Naive thymus-derived CD4-positive, alpha-beta T cell (primary cell): Measurements from ENCODE around the gene ZDHHC7. TPM values are rescaled to one million over a fixed set of nuclear protein-coding genes. Genes with fewer than 3 reads are reported as not detected.

Experiments
- ATAC-seq: fragments of 150-1000 bp; cut with Tn5 transposase; 2 replicates; pipeline ENCODE4 v1.10.0; 2021; ENCODE audit warnings: mild to moderate bottlenecking, moderate library complexity
- CTCF ChIA-PET: fragments of 350-600 bp; sonication (Branson Sonifier 250); formaldehyde crosslinking; loops from one replicate; lab custom pipeline; 2021; ENCODE audit warnings: antibody characterized with exemption; lab: Charles Lee
- POLR2A ChIA-PET: fragments of 350-600 bp; sonication (Branson Sonifier 250); formaldehyde crosslinking; loops from one replicate; lab custom pipeline; 2021; ENCODE audit warnings: antibody characterized with exemption, inconsistent platforms; lab: Charles Lee
- DNase-seq, 9 donors: peaks; one replicate each; pipeline versions ENCODE4 v3.0.0 to v3.0.0-alpha.2; 2020 to 2022; ENCODE audit warnings: mixed read lengths in 1 of 9
- H3K27ac ChIP-seq: one replicate; pipeline ENCODE4 v1.7.0; 2013; ENCODE audit warnings: mild to moderate bottlenecking, low read depth, low read length, moderate library complexity
- H3K27me3 ChIP-seq, 2 donors: one replicate each; pipeline ENCODE4 v1.7.0; 2013; ENCODE audit warnings: low read length in 2 of 2, mild to moderate bottlenecking in 2 of 2, moderate library complexity in 2 of 2; ENCODE audit not compliant: control insufficient read depth in 2 of 2, insufficient read depth in 2 of 2
- H3K36me3 ChIP-seq, 3 experiments: 1 replicate in 2 of 3; 2 replicates in 1 of 3; pipeline ENCODE4 v1.7.0; 2013; ENCODE audit warnings: low read length in 3 of 3, mild to moderate bottlenecking in 3 of 3, moderate library complexity in 1 of 3; ENCODE audit not compliant: insufficient read depth in 3 of 3, control insufficient read depth in 2 of 3
- H3K4me1 ChIP-seq, 2 donors: one replicate each; pipeline ENCODE4 v1.7.0; 2013; ENCODE audit warnings: low read length in 2 of 2, mild to moderate bottlenecking in 2 of 2, moderate library complexity in 1 of 2; ENCODE audit not compliant: control insufficient read depth in 2 of 2, insufficient read depth in 2 of 2
- H3K4me3 ChIP-seq: 2 replicates; pipeline ENCODE4 v1.7.0; 2013; ENCODE audit warnings: mild to moderate bottlenecking, low read length
- H3K9me3 ChIP-seq, 3 experiments: 1 replicate in 2 of 3; 2 replicates in 1 of 3; pipeline ENCODE4 v1.7.0; 2013; ENCODE audit warnings: low read length in 3 of 3; ENCODE audit not compliant: control insufficient read depth in 2 of 3
- H3K27ac Mint-ChIP-seq, 9 donors: one replicate each; pipeline ENCODE4 v1.8.0; 2020 to 2022; ENCODE audit warnings: mixed read lengths in 9 of 9, mild to moderate bottlenecking in 8 of 9, moderate library complexity in 5 of 9, inconsistent platforms in 2 of 9
- H3K27me3 Mint-ChIP-seq, 5 donors: one replicate each; pipeline ENCODE4 v1.8.0; 2021 to 2022; ENCODE audit warnings: mixed read lengths in 5 of 5, mild to moderate bottlenecking in 1 of 5
- H3K36me3 Mint-ChIP-seq, 5 donors: one replicate each; pipeline ENCODE4 v1.8.0; 2020 to 2022; ENCODE audit warnings: mixed read lengths in 5 of 5, mild to moderate bottlenecking in 3 of 5, inconsistent platforms in 1 of 5
- H3K4me1 Mint-ChIP-seq, 7 donors: one replicate each; pipeline ENCODE4 v1.8.0; 2020 to 2022; ENCODE audit warnings: mixed read lengths in 7 of 7, mild to moderate bottlenecking in 3 of 7, inconsistent platforms in 1 of 7
- H3K4me3 Mint-ChIP-seq, 10 donors: one replicate each; pipeline ENCODE4 v1.8.0; 2020 to 2022; ENCODE audit warnings: mild to moderate bottlenecking in 10 of 10, mixed read lengths in 10 of 10, moderate library complexity in 6 of 10, inconsistent platforms in 2 of 10
- H3K9me3 Mint-ChIP-seq, 11 donors: one replicate each; pipeline ENCODE4 v1.8.0; 2020 to 2022; ENCODE audit warnings: mixed read lengths in 11 of 11, mild to moderate bottlenecking in 4 of 11, inconsistent platforms in 1 of 11, moderate library complexity in 1 of 11
- intact Hi-C, 2 donors: fragments of 100-400 bp; cut with micrococcal nuclease; formaldehyde crosslinking; loops; one replicate each; pipeline ENCODE4 v1.15.1; 2023
- polyA plus RNA-seq, 2 donors: library from polyadenylated mRNA; unstranded; fragments of 300-500 nt; fragmentation: Illumina TruSeq; gene quantifications; one replicate each; pipeline ENCODE4 v1.2.3, GENCODE V29; 2021
- total RNA-seq, 6 experiments: library from RNA in 5 of 6; stranded (reverse) in 5 of 6; gene quantifications; 1 replicate in 5 of 6; 2 replicates in 1 of 6; pipeline ENCODE4 v1.2.3 and lab custom pipeline; 2021 to 2026

The ZDHHC7 gene
- total and polyA plus RNA-seq, 7 experiments from 2014 or later: 31.7 to 62.2 (median 33.4) TPM

GRCh38 chr16:85028685-85029407 lies 17.5 kb upstream of the ZDHHC7 start:
- POLR2A ChIA-PET: interaction anchor here (0.6 to 5.8 kb wide), 7 partner anchors 17 to 100 kb away, joined by 3 to 41 read pairs (median 7); partner anchors contain the start of gene ZDHHC7
- H3K36me3 Mint-ChIP-seq: peaks cover 0 to 9% (median 4%) of the 10 kb centered on the region in 5 donors

GRCh38 chr16:85027958-85028684 lies 16.8 kb upstream of the ZDHHC7 start:
- peaks cover 0 to 9% (median 0%) of the 10 kb centered on the region in 3 experiments for H3K36me3 ChIP-seq
- peak overlapping the region; percentile 72 to 95 (median 89) for H3K27ac Mint-ChIP-seq
- ATAC-seq (peak; percentile 12), DNase-seq (peak in 6 of 9 donors; percentile 7 to 37 (median 18))
- peaks cover 0 to 5% (median 0%) of the 10 kb centered on the region in 11 donors for H3K9me3 Mint-ChIP-seq
- peak overlapping the region; percentile 93 for H3K27ac ChIP-seq
- H3K4me3 Mint-ChIP-seq: peak overlapping the region; percentile 88 to 94 (median 92)
- H3K9me3 ChIP-seq: no peaks in the 10 kb centered on the region
- ChIA-PET CTCF (interaction anchor here (0.6 to 2.8 kb wide), 9 partner anchors 15 to 77 kb away, joined by 3 to 20 read pairs (median 4); partner anchors contain the start of gene ZDHHC7), POLR2A (interaction anchor here (0.6 to 5.8 kb wide), 10 partner anchors 12 to 101 kb away, joined by 3 to 41 read pairs (median 7); partner anchors contain the start of gene ZDHHC7)
- intact Hi-C loops: loop anchor here (1.0 to 10.0 kb wide), 13 partner anchors 17 to 911 kb away; partner anchors contain the start of genes ZDHHC7 (in 2 of the 2), COX4I1 (in 1 of the 2), DNAAF1 (in 1 of the 2) and EMC8 (in 1 of the 2)
- peaks cover 0 to 9% (median 4%) of the 10 kb centered on the region in 5 donors for H3K36me3 Mint-ChIP-seq
- peak overlapping the region; percentile 85 for H3K4me3 ChIP-seq
- H3K27me3 Mint-ChIP-seq: no peaks in the 10 kb centered on the region
- H3K4me1 ChIP-seq: peaks cover 22 to 23% of the 10 kb centered on the region in 2 donors
- H3K27me3 ChIP-seq: no peaks in the 10 kb centered on the region
- H3K4me1 Mint-ChIP-seq: peaks cover 25 to 40% (median 33%) of the 10 kb centered on the region in 7 donors

More at GRCh38 chr16:85028685-85029407, 17.5 kb upstream of the ZDHHC7 start:
- Histone ChIP-seq H3K4me3 (peak overlapping the region; percentile 85), H3K9me3 (no peaks in the 10 kb centered on the region), H3K27ac (peak overlapping the region; percentile 93), H3K4me1 (peaks cover 22 to 23% of the 10 kb centered on the region in 2 donors), H3K36me3 (peaks cover 0 to 9% (median 0%) of the 10 kb centered on the region in 3 experiments), H3K27me3 (no peaks in the 10 kb centered on the region)
- CTCF ChIA-PET: interaction anchor here (0.6 to 2.8 kb wide), 5 partner anchors 16 to 57 kb away, joined by 3 to 20 read pairs (median 3); no protein-coding TSS in a partner anchor
- peak overlapping the region; percentile 72 to 95 (median 89) for H3K27ac Mint-ChIP-seq
- H3K4me3 Mint-ChIP-seq: peak overlapping the region; percentile 88 to 94 (median 92)
- peaks cover 25 to 40% (median 33%) of the 10 kb centered on the region in 7 donors for H3K4me1 Mint-ChIP-seq
- peak; percentile 23 to 76 (median 49) for DNase-seq
- intact Hi-C loops: loop anchor here (1.0 to 10.0 kb wide), 11 partner anchors 18 to 912 kb away; partner anchors contain the start of genes COX4I1 (in 1 of the 2), DNAAF1 (in 1 of the 2), EMC8 (in 1 of the 2) and HSDL1 (in 1 of the 2)
- peak; percentile 68 for ATAC-seq
- peaks cover 0 to 5% (median 0%) of the 10 kb centered on the region in 11 donors for H3K9me3 Mint-ChIP-seq
- H3K27me3 Mint-ChIP-seq: no peaks in the 10 kb centered on the region

DNA sequence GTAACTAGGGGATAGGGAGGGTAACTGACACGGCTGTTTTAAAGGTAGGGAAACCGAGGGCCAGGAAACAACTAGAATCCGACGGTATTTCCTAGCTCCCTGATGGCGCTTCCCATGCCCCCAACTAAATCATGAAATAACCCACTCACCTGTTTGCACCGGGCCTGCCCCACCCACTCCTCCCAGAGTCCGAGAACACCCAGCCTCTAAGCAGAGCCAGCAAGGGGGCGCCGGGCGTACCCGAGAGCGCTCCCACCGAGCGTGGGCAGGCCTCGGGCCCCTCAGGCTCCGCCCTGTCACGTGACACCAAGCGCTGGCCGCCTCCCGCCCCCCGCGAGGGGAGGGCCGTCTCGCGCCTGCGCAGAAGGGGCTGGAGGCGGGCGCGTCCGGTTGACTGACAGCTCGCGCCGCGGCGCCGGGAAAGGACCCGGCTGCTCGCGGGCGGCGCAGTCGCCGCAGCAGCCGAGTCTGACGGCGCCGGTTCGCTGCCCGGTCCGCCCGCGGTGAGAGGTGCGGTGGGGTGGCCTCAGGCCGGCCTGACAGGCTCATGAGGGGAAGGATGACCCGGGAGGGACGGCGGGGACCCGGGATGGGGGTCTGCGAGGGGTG lies 16.1 kb upstream of the ZDHHC7 start, which contains the start of gene KIAA0513:
KIAA0513 (plus strand) TSS at position 447 of the 609 bp plus-strand sequence. CDS start 39,277 bp downstream, outside the sequence.
- Histone ChIP-seq H3K27me3 (no peaks in the 10 kb centered on the region), H3K4me1 (peaks cover 22 to 23% of the 10 kb centered on the region in 2 donors), H3K36me3 (peaks cover 0 to 9% (median 0%) of the 10 kb centered on the region in 3 experiments), H3K27ac (peak within 1 kb of the TSS; percentile 93), H3K4me3 (peak within 1 kb of the TSS; percentile 85), H3K9me3 (no peaks in the 10 kb centered on the region)
- Mint-ChIP-seq H3K4me1 (peaks cover 25 to 40% (median 33%) of the 10 kb centered on the region in 7 donors), H3K27me3 (no peaks in the 10 kb centered on the region), H3K36me3 (peaks cover 0 to 7% (median 4%) of the 10 kb centered on the region in 5 donors), H3K9me3 (peaks cover 0 to 5% (median 0%) of the 10 kb centered on the region in 11 donors), H3K4me3 (peak within 1 kb of the TSS; percentile 88 to 94 (median 92)), H3K27ac (peak within 1 kb of the TSS; percentile 73 to 96 (median 94))
- peak; percentile 93 to 100 (median 97) for DNase-seq
- ChIA-PET POLR2A (interaction anchor here (0.6 to 5.8 kb wide), 14 partner anchors 11 to 427 kb away, joined by 3 to 41 read pairs (median 5); partner anchors contain the start of gene ZDHHC7), CTCF (interaction anchor here (0.9 to 2.8 kb wide), 9 partner anchors 10 to 77 kb away, joined by 3 to 20 read pairs (median 4); partner anchors contain the start of gene ZDHHC7)
- ATAC-seq: peak; percentile 87
- intact Hi-C loops: loop anchor here (1.0 to 10.0 kb wide), 8 partner anchors 16 to 880 kb away; partner anchors contain the start of genes ZDHHC7 (in 2 of the 2), COX4I1 (in 1 of the 2), DNAAF1 (in 1 of the 2) and EMC8 (in 1 of the 2)

- Histone ChIP-seq H3K27ac (peak overlapping the region; percentile 93), H3K4me1 (peaks cover 22 to 23% of the 10 kb centered on the region in 2 donors), H3K4me3 (peak overlapping the region; percentile 85), H3K9me3 (no peaks in the 10 kb centered on the region), H3K36me3 (peaks cover 0 to 4% (median 0%) of the 10 kb centered on the region in 3 experiments), H3K27me3 (no peaks in the 10 kb centered on the region)
- ChIA-PET CTCF (interaction anchor here (0.6 to 2.8 kb wide), 9 partner anchors 11 to 890 kb away, joined by 3 to 20 read pairs (median 3); partner anchors contain the start of gene ZDHHC7), POLR2A (interaction anchor here (1.0 to 5.8 kb wide), 13 partner anchors 10 to 427 kb away, joined by 3 to 41 read pairs (median 5); partner anchors contain the start of gene ZDHHC7)
- peak overlapping the region; percentile 81 to 94 (median 89) for H3K4me3 Mint-ChIP-seq
- H3K27ac Mint-ChIP-seq: peak overlapping the region in 8 of 9 donors; percentile 27 to 90 (median 76)
- DNase-seq: no peak
- peaks cover 0 to 2% (median 0%) of the 10 kb centered on the region in 5 donors for H3K27me3 Mint-ChIP-seq
- peaks cover 0 to 2% (median 0%) of the 10 kb centered on the region in 5 donors for H3K36me3 Mint-ChIP-seq
- H3K9me3 Mint-ChIP-seq: peaks cover 0 to 5% (median 0%) of the 10 kb centered on the region in 11 donors
- intact Hi-C loops: loop anchor here (1.0 to 10.0 kb wide), 8 partner anchors 15 to 879 kb away; partner anchors contain the start of genes ZDHHC7 (in 2 of the 2), COX4I1 (in 1 of the 2), DNAAF1 (in 1 of the 2) and EMC8 (in 1 of the 2)
- peaks cover 24 to 39% (median 33%) of the 10 kb centered on the region in 7 donors for H3K4me1 Mint-ChIP-seq
- no peak for ATAC-seq
Observed at GRCh38 chr16:85026703-85027102, 15.4 kb upstream of the ZDHHC7 start.
